GM23338 (cell line): Measurements from ENCODE around the gene CHST13.

ENCODE experiments used
- CREB1 ChIP-seq: fragments of 250-450 bp; sonication (Bioruptor Pico); IDR thresholded peaks from 2 replicates; pipeline ENCODE4 v1.5.0; 2020; ENCODE audit warnings: low read depth, mild to moderate bottlenecking, moderate library complexity
- CTCF ChIP-seq, 2 experiments: fragments of 200-600 bp in 1 of 2; sonication (generic) in 1 of 2; conservative IDR thresholded peaks; 2 replicates each; pipeline versions ENCODE4 v1.5.1 to v1.6.1; 2016 to 2017; ENCODE audit warnings: antibody characterized with exemption in 2 of 2, low read depth in 2 of 2, mild to moderate bottlenecking in 2 of 2, moderate library complexity in 1 of 2
- ETS1 ChIP-seq: IDR thresholded peaks from 2 replicates; pipeline ENCODE4 v1.6.1; 2016; ENCODE audit warnings: antibody characterized with exemption
- EZH2 ChIP-seq: fragments of 200-600 bp; sonication (generic); IDR thresholded peaks from one replicate; pipeline ENCODE4 v1.8.0; 2017; ENCODE audit warnings: antibody characterized with exemption, mild to moderate bottlenecking, low read depth; ENCODE audit not compliant: unreplicated experiment
- EZH2phosphoT487 ChIP-seq: fragments of 200-600 bp; sonication (generic); IDR thresholded peaks from one replicate; pipeline ENCODE4 v1.8.1; 2018; ENCODE audit warnings: antibody characterized with exemption; ENCODE audit not compliant: unreplicated experiment
- JUNB ChIP-seq: IDR thresholded peaks from one replicate; pipeline ENCODE4 v1.6.1; 2016; ENCODE audit warnings: antibody characterized with exemption; ENCODE audit not compliant: unreplicated experiment
- NANOG ChIP-seq: IDR thresholded peaks from 2 replicates; pipeline ENCODE4 v1.6.1; 2016; ENCODE audit warnings: antibody characterized with exemption, borderline replicate concordance
- POLR2AphosphoS5 ChIP-seq: IDR thresholded peaks from 2 replicates; pipeline ENCODE4 v1.6.1; 2016; ENCODE audit warnings: antibody characterized with exemption, low read depth
- REST ChIP-seq: IDR thresholded peaks from one replicate; pipeline ENCODE4 v1.6.1; 2018; ENCODE audit warnings: antibody characterized with exemption; ENCODE audit not compliant: unreplicated experiment
- STAT1 ChIP-seq: IDR thresholded peaks from one replicate; pipeline ENCODE4 v1.6.1; 2016; ENCODE audit warnings: antibody characterized with exemption; ENCODE audit not compliant: unreplicated experiment
- ZNF114 ChIP-seq: fragments of 250-450 bp; sonication (Bioruptor Pico); IDR thresholded peaks from 2 replicates; pipeline ENCODE4 v1.5.0; 2020; ENCODE audit warnings: mild to moderate bottlenecking, moderate library complexity
- ZNF331 ChIP-seq: fragments of 250-450 bp; sonication (Bioruptor Pico); IDR thresholded peaks from 2 replicates; pipeline ENCODE4 v1.5.0; 2020; ENCODE audit warnings: low read depth, mild to moderate bottlenecking, moderate library complexity
- TF ChIP-seq, protein P1 (sequence below): fragments of 250-450 bp; sonication (Bioruptor Pico); IDR thresholded peaks from 2 replicates; pipeline ENCODE4 v1.5.0; 2020; ENCODE audit warnings: mild to moderate bottlenecking, moderate library complexity

- TF ChIP-seq CTCF (conservative IDR thresholded peaks at IDR 0.05; ENCODE audit: low read depth in 2 of 2) (no peak), POLR2AphosphoS5 (no peak), REST (no peak), STAT1 (no peak), CREB1 (CRISPR knock-in tag) (no peak), EZH2 (no peak), ETS1 (no peak), JUNB (no peak), ZNF114 (CRISPR knock-in tag) (no peak), NANOG (no peak), EZH2phosphoT487 (no peak), ZNF331 (CRISPR knock-in tag) (no peak)
- TF ChIP-seq, protein P1, sequence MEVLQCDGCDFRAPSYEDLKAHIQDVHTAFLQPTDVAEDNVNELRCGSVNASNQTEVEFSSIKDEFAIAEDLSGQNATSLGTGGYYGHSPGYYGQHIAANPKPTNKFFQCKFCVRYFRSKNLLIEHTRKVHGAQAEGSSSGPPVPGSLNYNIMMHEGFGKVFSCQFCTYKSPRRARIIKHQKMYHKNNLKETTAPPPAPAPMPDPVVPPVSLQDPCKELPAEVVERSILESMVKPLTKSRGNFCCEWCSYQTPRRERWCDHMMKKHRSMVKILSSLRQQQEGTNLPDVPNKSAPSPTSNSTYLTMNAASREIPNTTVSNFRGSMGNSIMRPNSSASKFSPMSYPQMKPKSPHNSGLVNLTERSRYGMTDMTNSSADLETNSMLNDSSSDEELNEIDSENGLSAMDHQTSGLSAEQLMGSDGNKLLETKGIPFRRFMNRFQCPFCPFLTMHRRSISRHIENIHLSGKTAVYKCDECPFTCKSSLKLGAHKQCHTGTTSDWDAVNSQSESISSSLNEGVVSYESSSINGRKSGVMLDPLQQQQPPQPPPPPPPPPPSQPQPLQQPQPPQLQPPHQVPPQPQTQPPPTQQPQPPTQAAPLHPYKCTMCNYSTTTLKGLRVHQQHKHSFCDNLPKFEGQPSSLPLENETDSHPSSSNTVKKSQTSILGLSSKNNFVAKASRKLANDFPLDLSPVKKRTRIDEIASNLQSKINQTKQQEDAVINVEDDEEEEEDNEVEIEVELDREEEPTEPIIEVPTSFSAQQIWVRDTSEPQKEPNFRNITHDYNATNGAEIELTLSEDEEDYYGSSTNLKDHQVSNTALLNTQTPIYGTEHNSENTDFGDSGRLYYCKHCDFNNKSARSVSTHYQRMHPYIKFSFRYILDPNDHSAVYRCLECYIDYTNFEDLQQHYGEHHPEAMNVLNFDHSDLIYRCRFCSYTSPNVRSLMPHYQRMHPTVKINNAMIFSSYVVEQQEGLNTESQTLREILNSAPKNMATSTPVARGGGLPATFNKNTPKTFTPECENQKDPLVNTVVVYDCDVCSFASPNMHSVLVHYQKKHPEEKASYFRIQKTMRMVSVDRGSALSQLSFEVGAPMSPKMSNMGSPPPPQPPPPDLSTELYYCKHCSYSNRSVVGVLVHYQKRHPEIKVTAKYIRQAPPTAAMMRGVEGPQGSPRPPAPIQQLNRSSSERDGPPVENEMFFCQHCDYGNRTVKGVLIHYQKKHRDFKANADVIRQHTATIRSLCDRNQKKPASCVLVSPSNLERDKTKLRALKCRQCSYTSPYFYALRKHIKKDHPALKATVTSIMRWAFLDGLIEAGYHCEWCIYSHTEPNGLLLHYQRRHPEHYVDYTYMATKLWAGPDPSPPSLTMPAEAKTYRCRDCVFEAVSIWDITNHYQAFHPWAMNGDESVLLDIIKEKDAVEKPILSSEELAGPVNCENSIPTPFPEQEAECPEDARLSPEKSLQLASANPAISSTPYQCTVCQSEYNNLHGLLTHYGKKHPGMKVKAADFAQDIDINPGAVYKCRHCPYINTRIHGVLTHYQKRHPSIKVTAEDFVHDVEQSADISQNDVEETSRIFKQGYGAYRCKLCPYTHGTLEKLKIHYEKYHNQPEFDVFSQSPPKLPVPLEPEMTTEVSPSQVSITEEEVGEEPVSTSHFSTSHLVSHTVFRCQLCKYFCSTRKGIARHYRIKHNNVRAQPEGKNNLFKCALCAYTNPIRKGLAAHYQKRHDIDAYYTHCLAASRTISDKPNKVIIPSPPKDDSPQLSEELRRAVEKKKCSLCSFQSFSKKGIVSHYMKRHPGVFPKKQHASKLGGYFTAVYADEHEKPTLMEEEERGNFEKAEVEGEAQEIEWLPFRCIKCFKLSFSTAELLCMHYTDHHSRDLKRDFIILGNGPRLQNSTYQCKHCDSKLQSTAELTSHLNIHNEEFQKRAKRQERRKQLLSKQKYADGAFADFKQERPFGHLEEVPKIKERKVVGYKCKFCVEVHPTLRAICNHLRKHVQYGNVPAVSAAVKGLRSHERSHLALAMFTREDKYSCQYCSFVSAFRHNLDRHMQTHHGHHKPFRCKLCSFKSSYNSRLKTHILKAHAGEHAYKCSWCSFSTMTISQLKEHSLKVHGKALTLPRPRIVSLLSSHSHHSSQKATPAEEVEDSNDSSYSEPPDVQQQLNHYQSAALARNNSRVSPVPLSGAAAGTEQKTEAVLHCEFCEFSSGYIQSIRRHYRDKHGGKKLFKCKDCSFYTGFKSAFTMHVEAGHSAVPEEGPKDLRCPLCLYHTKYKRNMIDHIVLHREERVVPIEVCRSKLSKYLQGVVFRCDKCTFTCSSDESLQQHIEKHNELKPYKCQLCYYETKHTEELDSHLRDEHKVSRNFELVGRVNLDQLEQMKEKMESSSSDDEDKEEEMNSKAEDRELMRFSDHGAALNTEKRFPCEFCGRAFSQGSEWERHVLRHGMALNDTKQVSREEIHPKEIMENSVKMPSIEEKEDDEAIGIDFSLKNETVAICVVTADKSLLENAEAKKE = no peak
These were observed 38.9 kb downstream of the CHST13 start for GRCh38 chr3:126562737-126563276.
